SJCRH30 (cell line): ENCODE measurements around the gene CALHM3. TPM values are rescaled to one million over a fixed set of nuclear protein-coding genes. Genes with fewer than 3 reads are reported as not detected.

Experiments
- DNase-seq, 2 experiments: peaks; one replicate each; pipeline ENCODE4 v3.0.0-alpha.2; 2015 to 2020
- H3K27ac ChIP-seq: fragments of 250-450 bp; sonication (Bioruptor Pico); 2 replicates; pipeline ENCODE4 v1.5.1; 2020; ENCODE audit warnings: mild to moderate bottlenecking, moderate library complexity
- H3K27me3 ChIP-seq: fragments of 250-450 bp; sonication (Bioruptor Pico); 2 replicates; pipeline ENCODE4 v1.5.1; 2020; ENCODE audit warnings: mild to moderate bottlenecking, moderate library complexity
- H3K36me3 ChIP-seq: fragments of 250-450 bp; sonication (Bioruptor Pico); 2 replicates; pipeline ENCODE4 v1.5.1; 2020; ENCODE audit warnings: mild to moderate bottlenecking, moderate library complexity
- H3K4me1 ChIP-seq: fragments of 250-450 bp; sonication (Bioruptor Pico); 2 replicates; pipeline ENCODE4 v1.5.1; 2020; ENCODE audit warnings: mild to moderate bottlenecking, moderate library complexity
- H3K4me3 ChIP-seq: fragments of 250-450 bp; sonication (Bioruptor Pico); 2 replicates; pipeline ENCODE4 v1.5.1; 2020; ENCODE audit warnings: mild to moderate bottlenecking, moderate library complexity
- H3K9me3 ChIP-seq: fragments of 250-450 bp; sonication (Bioruptor Pico); replicated peaks from 2 replicates; pipeline ENCODE4 v1.5.1; 2020; ENCODE audit warnings: mild to moderate bottlenecking, moderate library complexity
- total RNA-seq: library from RNA; depleted of rRNA; stranded (reverse); fragments of >200 nt; shearing (Covaris generic); gene quantifications from 2 replicates; pipeline ENCODE4 v1.2.3, GENCODE V29; 2014; rRNA removed

The CALHM3 gene
- total RNA-seq, 1 experiment from 2014 or later = not detected

GRCh38 chr10:103442031-103442461 is 37.0 kb downstream of the CALHM3 start:
- Histone ChIP-seq H3K4me1 (peaks cover 27% of the 10 kb centered on the region), H3K4me3 (no peak overlapping the region), H3K36me3 (peaks cover 95% of the 10 kb centered on the region), H3K27ac (no peak overlapping the region; the same call in 1 of the 2 replicates), H3K9me3 (no peaks in the 10 kb centered on the region), H3K27me3 (no peaks in the 10 kb centered on the region)
- no peak for DNase-seq

- H3K27me3 ChIP-seq = no peaks in the 10 kb centered on the region
- peaks cover 27% of the 10 kb centered on the region for H3K4me1 ChIP-seq
- DNase-seq = peak; percentile 38 to 45
- H3K27ac ChIP-seq = no peak overlapping the region; the same call in 1 of the 2 replicates
- H3K36me3 ChIP-seq = peaks cover 95% of the 10 kb centered on the region
- no peaks in the 10 kb centered on the region for H3K9me3 ChIP-seq
- no peak overlapping the region for H3K4me3 ChIP-seq
Observed at GRCh38 chr10:103441611-103442010, 37.4 kb downstream of the CALHM3 start.

- DNase-seq = no peak
- Histone ChIP-seq H3K27me3 (no peaks in the 10 kb centered on the region), H3K4me3 (no peak overlapping the region), H3K4me1 (peaks cover 27% of the 10 kb centered on the region), H3K9me3 (no peaks in the 10 kb centered on the region), H3K27ac (peak overlapping the region; percentile 85; the same call in 1 of the 2 replicates), H3K36me3 (peaks cover 96% of the 10 kb centered on the region)
Observed at GRCh38 chr10:103441206-103441605, 37.8 kb downstream of the CALHM3 start.

- Histone ChIP-seq H3K4me3 (no peak overlapping the region), H3K36me3 (peaks cover 94% of the 10 kb centered on the region), H3K27ac (peak overlapping the region; percentile 85), H3K9me3 (no peaks in the 10 kb centered on the region), H3K4me1 (peaks cover 27% of the 10 kb centered on the region), H3K27me3 (no peaks in the 10 kb centered on the region)
- DNase-seq = no peak
Observed at GRCh38 chr10:103440416-103440815, 38.6 kb downstream of the CALHM3 start.

- Histone ChIP-seq H3K27ac (peak overlapping the region; percentile 85), H3K36me3 (peaks cover 94% of the 10 kb centered on the region), H3K27me3 (no peaks in the 10 kb centered on the region), H3K9me3 (no peaks in the 10 kb centered on the region), H3K4me1 (peaks cover 27% of the 10 kb centered on the region), H3K4me3 (no peak overlapping the region)
- peak; percentile 77 to 92 for DNase-seq
Observed at GRCh38 chr10:103439776-103440175, 39.3 kb downstream of the CALHM3 start.

GRCh38 chr10:103433858-103434257 is 45.2 kb downstream of the CALHM3 start:
- peaks cover 94% of the 10 kb centered on the region for H3K36me3 ChIP-seq

GRCh38 chr10:103431902-103432301 is 47.1 kb downstream of the CALHM3 start:
- DNase-seq = no peak
- peaks cover 94% of the 10 kb centered on the region for H3K36me3 ChIP-seq
- no peak overlapping the region for H3K4me3 ChIP-seq
- H3K27ac ChIP-seq = no peak overlapping the region
- H3K4me1 ChIP-seq = no peaks in the 10 kb centered on the region
- H3K9me3 ChIP-seq = no peaks in the 10 kb centered on the region
- no peaks in the 10 kb centered on the region for H3K27me3 ChIP-seq

More at GRCh38 chr10:103433858-103434257, 45.2 kb downstream of the CALHM3 start:
- DNase-seq = no peak
- H3K4me1 ChIP-seq = peaks cover 4% of the 10 kb centered on the region; the same call in 1 of the 2 replicates
- no peaks in the 10 kb centered on the region for H3K9me3 ChIP-seq
- no peaks in the 10 kb centered on the region for H3K27me3 ChIP-seq
- H3K4me3 ChIP-seq = no peak overlapping the region
- H3K27ac ChIP-seq = no peak overlapping the region

GRCh38 chr10:103429647-103430046 is 49.4 kb downstream of the CALHM3 start:
- Histone ChIP-seq H3K4me1 (no peaks in the 10 kb centered on the region), H3K36me3 (peaks cover 96% of the 10 kb centered on the region)

GRCh38 chr10:103428989-103429643 is 49.9 kb downstream of the CALHM3 start:
- no peak for DNase-seq
- Histone ChIP-seq H3K4me3 (no peak overlapping the region), H3K4me1 (no peaks in the 10 kb centered on the region), H3K27ac (no peak overlapping the region), H3K36me3 (peaks cover 96% of the 10 kb centered on the region), H3K9me3 (no peaks in the 10 kb centered on the region), H3K27me3 (no peaks in the 10 kb centered on the region)

More at GRCh38 chr10:103429647-103430046, 49.4 kb downstream of the CALHM3 start:
- no peak overlapping the region for H3K27ac ChIP-seq
- DNase-seq = no peak
- no peaks in the 10 kb centered on the region for H3K9me3 ChIP-seq
- H3K4me3 ChIP-seq = no peak overlapping the region
- no peaks in the 10 kb centered on the region for H3K27me3 ChIP-seq

GRCh38 chr10:103427866-103428265 is 51.2 kb downstream of the CALHM3 start:
- no peaks in the 10 kb centered on the region for H3K27me3 ChIP-seq
- no peak for DNase-seq
- H3K4me1 ChIP-seq = no peaks in the 10 kb centered on the region
- peaks cover 95% of the 10 kb centered on the region for H3K36me3 ChIP-seq
- no peak overlapping the region for H3K4me3 ChIP-seq
- no peak overlapping the region for H3K27ac ChIP-seq
- no peaks in the 10 kb centered on the region for H3K9me3 ChIP-seq

- H3K4me1 ChIP-seq = no peaks in the 10 kb centered on the region
- DNase-seq = no peak
- H3K27me3 ChIP-seq = no peaks in the 10 kb centered on the region
- H3K36me3 ChIP-seq = peaks cover 88% of the 10 kb centered on the region
- no peaks in the 10 kb centered on the region for H3K9me3 ChIP-seq
- no peak overlapping the region for H3K27ac ChIP-seq
- H3K4me3 ChIP-seq = no peak overlapping the region
Observed at GRCh38 chr10:103423748-103424147, 55.3 kb downstream of the CALHM3 start.

Other genes starting within 250 kb of the CALHM3 start
- not detected in 2 replicates for gene RPEL1, start 233.4 kb downstream of the CALHM3 start, total RNA-seq
- not detected in 2 replicates for gene INA, start 202.1 kb downstream of the CALHM3 start, total RNA-seq
- gene PCGF6, start 128.1 kb downstream of the CALHM3 start, total RNA-seq = 25.0 and 28.9 TPM in 2 replicates
- 20.7 and 23.2 TPM in 2 replicates for gene TAF5, start 111.3 kb downstream of the CALHM3 start, total RNA-seq
- 307 and 321 TPM in 2 replicates for gene ATP5MK, start 82.8 kb downstream of the CALHM3 start, total RNA-seq
- gene PDCD11, start 82.6 kb downstream of the CALHM3 start, total RNA-seq = 76.1 and 80.0 TPM in 2 replicates
- gene CALHM2, start 26.9 kb downstream of the CALHM3 start, total RNA-seq = 34.8 and 35.0 TPM in 2 replicates
- gene CALHM1, start 20.3 kb downstream of the CALHM3 start, total RNA-seq = 0.02 and 0.13 TPM in 2 replicates
- gene NEURL1, start 14.5 kb upstream of the CALHM3 start, total RNA-seq = 2.6 and 4.1 TPM in 2 replicates